Erythroblast (primary cell): Measurements from ENCODE around the gene SH3GL1.

Experiments used
- DNase-seq, 2 experiments: peaks; one replicate each; lab custom pipeline; 2025; lab: John Stamatoyannopoulos, UW
- GATA1 ChIP-seq: IDR thresholded peaks from 2 replicates; pipeline ENCODE4 v1.6.1; 2011; ENCODE audit warnings: low read depth, mild to moderate bottlenecking, control low read depth, low read length, moderate library complexity
- POLR2A ChIP-seq: IDR thresholded peaks from 2 replicates; pipeline ENCODE4 v1.6.1; 2011; ENCODE audit warnings: mild to moderate bottlenecking, low read length

SH3GL1 gene

DNA sequence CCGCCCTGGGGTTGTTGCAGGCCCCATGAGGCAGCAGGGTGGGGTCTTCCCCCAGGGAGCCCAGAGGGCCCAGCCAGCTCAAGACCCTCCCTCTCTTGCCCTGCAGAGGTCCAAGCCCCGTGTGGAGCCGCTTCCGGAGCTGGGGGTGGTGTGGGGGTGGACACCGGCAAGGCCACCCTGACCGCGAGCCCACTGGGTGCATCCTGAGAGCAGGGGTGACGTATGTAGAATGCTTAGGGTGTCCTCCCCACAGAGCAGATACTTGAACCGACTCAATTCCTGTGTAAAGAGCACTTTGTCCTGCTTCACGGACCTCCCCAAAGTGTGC lies 42.4 kb upstream of the SH3GL1 start:
- TF ChIP-seq POLR2A (no peak), GATA1 (no peak)

DNA sequence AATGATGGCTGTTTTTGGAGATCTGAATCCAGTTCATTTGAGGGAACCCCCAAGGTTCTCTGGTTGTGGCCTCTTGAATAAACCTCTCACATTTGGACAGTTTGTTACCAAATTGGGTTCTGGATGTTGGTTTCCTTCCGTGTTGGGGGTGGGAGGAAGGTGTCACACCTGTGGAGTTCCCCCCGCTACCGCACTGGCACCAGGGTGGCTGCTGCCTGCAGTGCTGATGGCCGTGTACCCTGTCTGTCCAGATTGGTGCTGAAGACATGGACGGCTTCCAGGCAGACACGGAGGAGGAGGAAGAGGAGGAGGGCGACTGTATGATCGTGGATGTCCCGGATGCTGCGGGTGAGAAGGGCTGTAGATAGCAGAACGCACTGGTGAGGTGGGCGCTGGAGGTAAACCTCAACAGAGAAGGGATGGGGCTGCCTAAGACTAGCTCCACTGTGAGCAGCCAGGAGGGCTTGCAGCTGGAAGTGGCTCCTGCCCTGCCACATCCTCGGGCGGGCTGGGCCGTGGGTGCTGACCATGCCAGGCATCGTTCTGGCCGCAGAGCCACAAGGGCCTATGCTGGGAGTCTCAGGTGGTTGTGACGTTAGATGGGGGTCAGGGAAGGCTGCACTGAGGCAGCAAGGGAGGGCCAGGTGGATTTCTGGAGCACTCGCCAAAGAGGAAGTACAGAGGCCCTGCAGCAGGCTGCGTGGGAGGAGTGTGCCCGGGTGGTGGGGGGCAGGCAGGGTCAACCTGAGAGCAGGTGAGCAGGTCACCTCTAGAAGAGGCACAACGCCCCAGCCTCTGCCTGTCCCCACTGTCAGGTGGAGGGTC lies 41.9 kb upstream of the SH3GL1 start:
- DNase-seq, result no peak
- no peak for TF ChIP-seq POLR2A
- no peak for TF ChIP-seq GATA1

More for the DNA sequence above, 42.4 kb upstream of the SH3GL1 start:
- DNase-seq, result no peak

GRCh38 chr19:4439243-4439642 lies 38.9 kb upstream of the SH3GL1 start:
- DNase-seq, result no peak
- TF ChIP-seq POLR2A, result no peak
- TF ChIP-seq GATA1, result no peak

GRCh38 chr19:4437103-4437502 lies 36.8 kb upstream of the SH3GL1 start:
- TF ChIP-seq POLR2A, result no peak
- no peak for TF ChIP-seq GATA1
- DNase-seq, result no peak

DNA sequence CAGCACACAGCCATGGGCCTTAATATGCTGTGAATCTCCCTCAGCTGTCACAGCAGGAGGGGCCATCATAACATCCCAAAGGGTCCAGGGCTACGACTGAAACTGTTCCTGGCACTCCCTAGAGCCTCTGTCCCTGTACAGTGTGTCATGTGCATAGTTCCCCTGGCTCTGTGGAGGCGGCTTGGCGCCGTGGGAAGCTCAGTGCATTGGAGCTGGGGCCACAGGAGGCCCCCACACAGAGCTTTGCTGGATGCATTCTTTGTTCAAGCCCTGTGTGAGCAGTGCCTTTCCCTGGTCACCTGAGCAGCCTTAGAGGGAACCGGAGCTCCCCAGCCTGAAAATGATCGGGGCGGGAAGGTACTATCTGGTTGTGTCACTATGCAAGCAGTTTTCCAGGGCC lies 35.9 kb upstream of the SH3GL1 start:
- no peak for TF ChIP-seq GATA1
- no peak for TF ChIP-seq POLR2A
- no peak for DNase-seq

DNA sequence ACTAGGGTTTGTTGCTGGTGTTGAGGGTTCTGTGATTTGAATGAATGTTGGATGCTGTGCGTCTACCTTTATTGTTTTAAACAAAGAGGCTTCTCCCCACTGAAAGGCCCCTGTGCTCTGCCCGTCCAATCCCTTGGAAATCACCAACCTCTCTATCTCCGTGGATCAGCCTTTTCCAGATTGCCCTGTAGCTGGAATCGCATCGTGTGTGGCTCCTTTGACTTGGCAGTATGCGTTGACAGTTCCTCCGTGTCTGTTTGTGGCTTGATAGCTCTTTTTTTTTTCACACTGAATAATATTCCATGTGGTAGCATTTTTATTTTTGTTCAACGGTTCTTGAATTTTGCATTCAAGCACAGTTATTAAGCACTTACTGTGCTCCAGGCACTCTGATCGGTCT lies 34.0 kb upstream of the SH3GL1 start:
- no peak for DNase-seq
- TF ChIP-seq GATA1, result no peak
- no peak for TF ChIP-seq POLR2A

- TF ChIP-seq GATA1 (no peak), POLR2A (no peak)
- DNase-seq, result no peak
Measured at GRCh38 chr19:4432918-4433506, 32.7 kb upstream of the SH3GL1 start.

DNA sequence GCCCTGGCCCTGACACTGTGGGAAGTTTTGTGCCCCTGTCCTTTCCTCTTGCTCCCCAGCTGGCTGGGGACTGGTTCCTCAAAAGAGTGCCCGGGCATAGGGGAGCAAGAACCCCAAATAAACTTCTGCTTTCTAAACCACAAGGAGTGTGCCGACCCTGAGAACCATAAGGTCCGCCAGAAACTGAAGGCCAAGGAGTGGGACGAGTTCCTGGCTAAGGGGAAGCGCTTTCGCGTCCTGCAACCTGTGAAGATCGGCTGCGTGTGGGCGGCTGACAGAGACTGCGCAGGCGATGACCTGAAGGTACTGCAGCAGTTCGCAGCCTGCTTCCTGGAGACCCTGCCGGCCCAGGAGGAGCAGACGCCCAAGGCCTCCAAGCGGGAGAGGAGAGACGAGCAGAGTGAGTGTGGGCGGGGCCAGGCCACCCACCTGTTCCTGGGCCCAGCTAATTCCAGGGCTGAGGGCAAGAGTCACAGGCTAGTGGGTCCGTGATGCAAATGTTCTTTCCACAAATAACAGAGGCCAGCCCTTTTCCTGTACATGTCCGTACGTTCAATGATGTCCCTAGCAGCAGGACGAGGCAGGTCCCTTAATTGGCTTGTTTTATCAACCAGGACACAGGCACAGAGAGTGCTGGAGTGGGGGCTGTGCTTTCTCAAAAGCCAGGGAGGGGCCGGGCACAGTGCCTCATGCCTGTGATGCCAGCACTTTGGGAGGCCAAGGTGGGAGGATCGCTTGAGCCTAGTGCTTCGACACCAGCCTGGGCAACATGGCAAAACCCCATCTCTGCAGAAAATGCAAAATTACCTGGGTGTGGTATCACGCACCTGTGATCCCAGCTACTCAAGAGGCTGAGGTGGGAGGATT lies 31.7 kb upstream of the SH3GL1 start:
- no peak for DNase-seq
- TF ChIP-seq POLR2A (no peak), GATA1 (no peak)

DNA sequence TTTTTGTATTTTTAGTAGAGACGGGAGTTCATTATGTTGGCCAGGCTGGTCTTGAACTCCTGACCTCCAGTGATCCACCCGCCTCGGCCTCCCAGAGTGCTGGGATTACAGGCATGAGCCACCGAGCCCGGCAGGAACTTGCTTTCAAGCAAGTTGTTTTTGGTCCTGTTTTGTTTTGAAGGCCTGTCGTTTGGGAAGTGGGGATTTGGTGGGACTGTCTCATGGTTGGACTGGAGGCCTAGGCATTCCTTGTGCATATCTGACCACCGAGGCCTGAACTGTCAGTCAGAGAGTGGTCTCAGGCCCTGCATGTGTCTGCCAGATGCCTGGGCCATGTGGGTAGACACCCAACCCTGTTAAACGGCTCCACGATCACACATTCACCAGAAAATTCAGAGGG lies 30.9 kb upstream of the SH3GL1 start:
- no peak for DNase-seq
- TF ChIP-seq GATA1 (no peak), POLR2A (no peak)

- DNase-seq, result no peak
Measured at GRCh38 chr19:4430760-4431159, 30.4 kb upstream of the SH3GL1 start.

DNA sequence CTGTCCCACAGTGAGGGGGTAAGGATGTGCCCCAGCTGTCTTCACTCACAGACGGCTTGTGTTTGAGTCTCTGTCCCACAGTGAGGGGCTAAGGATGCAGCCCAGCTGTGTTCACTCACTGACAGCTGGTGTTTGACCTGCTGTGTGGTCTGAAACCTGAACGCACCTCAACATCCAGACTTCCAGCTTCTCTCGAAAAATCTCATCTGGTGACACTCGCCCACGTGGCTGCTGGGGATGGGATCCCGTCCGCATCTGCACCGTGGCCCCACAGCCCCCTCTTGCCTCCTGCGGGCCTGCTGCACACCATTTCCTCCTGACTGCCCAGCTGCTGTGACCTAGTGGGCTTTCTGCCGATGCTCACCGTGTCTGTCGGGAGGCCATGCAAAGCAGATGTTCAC lies 29.4 kb upstream of the SH3GL1 start:
- no peak for DNase-seq
- TF ChIP-seq POLR2A (no peak), GATA1 (no peak)

More at GRCh38 chr19:4430760-4431159, 30.4 kb upstream of the SH3GL1 start:
- TF ChIP-seq GATA1 (no peak), POLR2A (no peak)

DNA sequence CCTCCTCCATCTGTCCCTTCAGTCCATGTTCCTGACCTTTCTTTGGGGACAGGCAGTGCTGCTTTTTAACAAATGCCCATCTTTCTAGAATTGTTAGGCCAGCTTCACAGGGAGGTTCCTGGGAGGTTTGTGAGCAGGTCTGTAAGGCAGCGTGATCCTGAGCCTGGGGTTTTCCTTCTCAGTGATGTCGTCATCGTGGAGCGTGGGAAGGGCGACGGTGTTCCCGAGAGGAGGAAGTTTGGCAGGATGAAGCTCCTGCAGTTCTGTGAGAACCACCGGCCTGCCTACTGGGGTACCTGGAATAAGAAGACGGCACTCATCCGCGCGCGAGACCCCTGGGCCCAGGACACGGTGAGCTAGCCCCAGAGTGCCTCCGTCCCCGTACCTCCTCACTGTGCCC lies 28.9 kb upstream of the SH3GL1 start:
- TF ChIP-seq GATA1, result no peak
- TF ChIP-seq POLR2A, result no peak
- no peak for DNase-seq

DNA sequence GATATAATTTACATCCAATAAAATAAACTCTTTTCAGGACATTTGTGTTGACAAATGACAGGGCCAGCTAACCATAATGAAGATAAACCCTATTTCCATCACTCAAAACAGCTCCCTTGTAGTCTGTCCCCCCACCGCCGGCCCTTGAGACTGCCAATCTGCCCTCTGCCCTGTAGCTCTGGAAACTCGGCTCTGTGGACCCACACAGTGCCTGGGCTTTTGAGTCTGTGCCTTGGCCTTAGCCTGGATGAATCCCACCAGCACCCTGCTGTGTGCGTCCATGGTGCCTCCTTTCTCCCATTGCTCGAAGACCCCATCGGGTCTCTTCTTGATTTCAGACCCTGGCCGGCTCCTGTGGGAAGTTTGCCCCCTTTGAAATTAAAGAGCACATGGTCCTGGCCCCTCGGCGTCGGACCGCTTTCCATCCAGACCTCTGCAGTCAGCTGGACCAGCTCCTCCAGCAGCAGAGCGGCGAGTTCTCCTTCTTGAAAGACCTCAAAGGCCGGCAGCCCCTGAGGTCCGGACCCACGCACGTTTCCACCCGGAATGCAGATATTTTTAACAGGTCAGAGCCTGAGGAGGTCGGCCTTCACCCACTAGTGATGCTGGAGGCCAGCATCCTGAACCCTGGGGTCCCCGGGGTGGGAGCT lies 28.1 kb upstream of the SH3GL1 start:
- DNase-seq, result no peak
- no peak for TF ChIP-seq GATA1
- TF ChIP-seq POLR2A, result no peak
